ENCODE measurements around the gene CDKN2AIP. TPM values are rescaled to one million over a fixed set of nuclear protein-coding genes. Genes with fewer than 3 reads are reported as not detected.
"Not testable (repeated sequence)": the region's sequence is repeated elsewhere in the genome, so short reads cannot be mapped to it uniquely, and the experiment has no call there.

CDKN2AIP gene
- total RNA-seq, 4 donors from 2014 or later: 20.9 to 30.8 (median 26.1) TPM

GRCh38 chr4:183478123-183478522, 33.7 kb downstream of the CDKN2AIP start:
- H3K4me3 ChIP-seq (ENCODE audit: low read depth, poor library complexity, severe bottlenecking): no peak overlapping the region
- 46 to 54% methylated on average over 5 of the region's 5 CpGs for WGBS, 2 donors
- intact Hi-C loops (cut with DNase I; ENCODE audit: low total_unique reads): no loop called here
- TF ChIP-seq, protein P1, sequence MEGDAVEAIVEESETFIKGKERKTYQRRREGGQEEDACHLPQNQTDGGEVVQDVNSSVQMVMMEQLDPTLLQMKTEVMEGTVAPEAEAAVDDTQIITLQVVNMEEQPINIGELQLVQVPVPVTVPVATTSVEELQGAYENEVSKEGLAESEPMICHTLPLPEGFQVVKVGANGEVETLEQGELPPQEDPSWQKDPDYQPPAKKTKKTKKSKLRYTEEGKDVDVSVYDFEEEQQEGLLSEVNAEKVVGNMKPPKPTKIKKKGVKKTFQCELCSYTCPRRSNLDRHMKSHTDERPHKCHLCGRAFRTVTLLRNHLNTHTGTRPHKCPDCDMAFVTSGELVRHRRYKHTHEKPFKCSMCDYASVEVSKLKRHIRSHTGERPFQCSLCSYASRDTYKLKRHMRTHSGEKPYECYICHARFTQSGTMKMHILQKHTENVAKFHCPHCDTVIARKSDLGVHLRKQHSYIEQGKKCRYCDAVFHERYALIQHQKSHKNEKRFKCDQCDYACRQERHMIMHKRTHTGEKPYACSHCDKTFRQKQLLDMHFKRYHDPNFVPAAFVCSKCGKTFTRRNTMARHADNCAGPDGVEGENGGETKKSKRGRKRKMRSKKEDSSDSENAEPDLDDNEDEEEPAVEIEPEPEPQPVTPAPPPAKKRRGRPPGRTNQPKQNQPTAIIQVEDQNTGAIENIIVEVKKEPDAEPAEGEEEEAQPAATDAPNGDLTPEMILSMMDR (IDR thresholded peaks at IDR 0.05): no peak
- TF ChIP-seq POLR2A (IDR thresholded peaks at IDR 0.05): no peak
- DNase-seq (ENCODE audit: low spot score in 2 of 2): no peak

- intact Hi-C loops (cut with DNase I; ENCODE audit: low total_unique reads): no loop called here
- WGBS, 2 donors: 58 to 72% methylated on average over 2 of the region's 2 CpGs
- no peak for DNase-seq (ENCODE audit: low spot score in 2 of 2)
- no peak overlapping the region for H3K4me3 ChIP-seq (ENCODE audit: low read depth, poor library complexity, severe bottlenecking)
- no peak for TF ChIP-seq POLR2A (IDR thresholded peaks at IDR 0.05)
- TF ChIP-seq, protein P1 (IDR thresholded peaks at IDR 0.05): no peak
Observed at GRCh38 chr4:183478926-183479325, 34.5 kb downstream of the CDKN2AIP start.

- WGBS, 2 donors: 94 to 100% methylated on average over 3 to 17 of the region's 33 CpGs
- intact Hi-C loops (cut with DNase I; ENCODE audit: low total_unique reads); H3K4me3 ChIP-seq (ENCODE audit: low read depth, poor library complexity, severe bottlenecking); DNase-seq (ENCODE audit: low spot score in 2 of 2): not testable (repeated sequence)
Observed at GRCh38 chr4:183482515-183483095, 38.2 kb downstream of the CDKN2AIP start.

DNA sequence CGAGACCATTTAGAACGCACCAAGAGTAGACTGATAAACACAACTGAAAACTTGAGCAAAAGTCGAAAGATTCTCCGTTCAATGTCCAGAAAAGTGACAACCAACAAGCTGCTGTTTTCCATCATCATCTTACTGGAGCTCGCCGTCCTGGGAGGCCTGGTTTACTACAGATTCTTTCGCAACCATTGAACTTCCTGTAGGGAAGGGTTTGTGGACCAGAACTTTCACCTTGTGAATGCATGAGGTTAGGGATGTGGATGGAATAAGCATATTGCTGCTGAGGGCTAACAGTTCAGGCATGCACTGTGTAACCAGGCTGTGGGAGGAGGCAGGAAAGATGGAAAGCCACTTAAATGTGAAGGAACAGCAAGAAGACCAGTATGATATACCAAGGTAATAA, 39.6 kb downstream of the CDKN2AIP start:
- TF ChIP-seq, protein P1 (IDR thresholded peaks at IDR 0.05): no peak
- TF ChIP-seq POLR2A (IDR thresholded peaks at IDR 0.05): no peak
- no peak for DNase-seq (ENCODE audit: low spot score in 2 of 2)
- H3K4me3 ChIP-seq (ENCODE audit: low read depth, poor library complexity, severe bottlenecking): no peak overlapping the region
- intact Hi-C loops (cut with DNase I; ENCODE audit: low total_unique reads): no loop called here
- 93 to 95% methylated on average over 7 of the region's 7 CpGs for WGBS, 2 donors

DNA sequence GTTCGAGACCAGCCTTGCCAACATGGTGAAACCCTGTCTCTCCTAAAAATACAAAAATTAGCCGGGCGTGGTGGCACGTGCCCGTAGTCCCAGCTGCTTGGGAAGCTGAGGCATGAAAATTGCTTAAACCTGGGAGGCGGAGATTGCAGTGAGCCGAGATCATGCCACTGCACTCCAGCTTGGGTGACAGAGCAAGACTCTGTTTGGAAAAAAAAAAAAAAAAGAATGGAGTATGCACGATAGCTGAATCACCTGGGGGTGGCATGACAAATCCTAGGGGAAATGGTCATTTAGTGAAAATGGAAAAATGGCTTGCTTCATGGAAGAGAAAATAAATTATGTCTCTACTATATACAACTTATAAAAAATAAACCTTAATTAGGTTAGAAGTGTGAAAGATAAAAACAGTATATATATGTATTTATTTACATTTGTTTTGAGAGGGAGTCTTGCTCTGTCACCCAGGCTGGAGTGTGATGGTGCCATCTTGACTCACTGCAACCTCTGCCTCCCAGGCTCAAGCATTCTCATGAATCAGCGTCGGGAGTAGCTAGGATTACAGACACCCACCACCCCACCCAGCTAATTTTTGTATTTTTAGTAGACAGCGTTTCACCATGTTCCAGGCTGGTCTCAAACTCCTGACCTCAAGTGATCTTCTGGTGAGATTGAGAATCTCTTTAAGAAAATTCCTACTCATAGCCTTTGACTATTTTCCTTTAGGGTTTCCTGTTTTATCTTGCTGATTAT, 41.1 kb downstream of the CDKN2AIP start:
- WGBS, 2 donors: 80 to 82% methylated on average over 11 of the region's 11 CpGs
- H3K4me3 ChIP-seq (ENCODE audit: low read depth, poor library complexity, severe bottlenecking): no peak overlapping the region
- no peak for DNase-seq (ENCODE audit: low spot score in 2 of 2)
- intact Hi-C loops (cut with DNase I; ENCODE audit: low total_unique reads): no loop called here
- TF ChIP-seq, protein P1 (IDR thresholded peaks at IDR 0.05): no peak
- TF ChIP-seq POLR2A (IDR thresholded peaks at IDR 0.05): no peak

GRCh38 chr4:183492791-183493222, 48.4 kb downstream of the CDKN2AIP start:
- TF ChIP-seq, protein P1 (IDR thresholded peaks at IDR 0.05): no peak
- no peak for TF ChIP-seq POLR2A (IDR thresholded peaks at IDR 0.05)
- intact Hi-C loops (cut with DNase I; ENCODE audit: low total_unique reads): no loop called here
- no peak for DNase-seq (ENCODE audit: low spot score in 2 of 2)
- H3K4me3 ChIP-seq (ENCODE audit: low read depth, poor library complexity, severe bottlenecking): no peak overlapping the region
- 71 to 80% methylated on average over 3 of the region's 3 CpGs for WGBS, 2 donors
